ENCODE measurements around the gene RNU6-1.

RNU6-1 gene

GRCh38 chr15:67839929-67840748, at the start of gene RNU6-1:
Gene RNU6-1, minus strand, starts transcription at chr15:67840045.
- peak; percentile 91 to 92 for DNase-seq (ENCODE audit: low read depth in 2 of 2)

- no peak for DNase-seq (ENCODE audit: low read depth in 2 of 2)
Observed at GRCh38 chr15:67887776-67888175, 47.9 kb upstream of the RNU6-1 start.

GRCh38 chr15:67885861-67886260, 46.0 kb upstream of the RNU6-1 start:
- no peak for DNase-seq (ENCODE audit: low read depth in 2 of 2)

- DNase-seq (ENCODE audit: low read depth in 2 of 2), result no peak
Observed at GRCh38 chr15:67885175-67885523, 45.3 kb upstream of the RNU6-1 start.

- DNase-seq (ENCODE audit: low read depth in 2 of 2), result peak; percentile 35 to 52
Observed at GRCh38 chr15:67884514-67885174, 44.8 kb upstream of the RNU6-1 start.

GRCh38 chr15:67884009-67884408, 44.2 kb upstream of the RNU6-1 start:
- no peak for DNase-seq (ENCODE audit: low read depth in 2 of 2)

- DNase-seq (ENCODE audit: low read depth in 2 of 2), result no peak
Observed at GRCh38 chr15:67883234-67883773, 43.5 kb upstream of the RNU6-1 start.

- no peak for DNase-seq (ENCODE audit: low read depth in 2 of 2)
Observed at GRCh38 chr15:67882487-67883233, 42.8 kb upstream of the RNU6-1 start.

GRCh38 chr15:67880651-67881182, 40.9 kb upstream of the RNU6-1 start:
- DNase-seq (ENCODE audit: low read depth in 2 of 2), result no peak

- no peak for DNase-seq (ENCODE audit: low read depth in 2 of 2)
Observed at GRCh38 chr15:67879440-67880129, 39.7 kb upstream of the RNU6-1 start.

- no peak for DNase-seq (ENCODE audit: low read depth in 2 of 2)
Observed at GRCh38 chr15:67878712-67879206, 38.9 kb upstream of the RNU6-1 start.

GRCh38 chr15:67873777-67874176, 33.9 kb upstream of the RNU6-1 start:
- DNase-seq (ENCODE audit: low read depth in 2 of 2), result no peak

- DNase-seq (ENCODE audit: low read depth in 2 of 2), result no peak
Observed at GRCh38 chr15:67870868-67871408, 31.1 kb upstream of the RNU6-1 start.

GRCh38 chr15:67869701-67870100, 29.9 kb upstream of the RNU6-1 start:
- no peak for DNase-seq (ENCODE audit: low read depth in 2 of 2)

- no peak for DNase-seq (ENCODE audit: low read depth in 2 of 2)
Observed at GRCh38 chr15:67865766-67866165, 25.9 kb upstream of the RNU6-1 start.

GRCh38 chr15:67865331-67865730, 25.5 kb upstream of the RNU6-1 start:
- DNase-seq (ENCODE audit: low read depth in 2 of 2), result no peak

- peak; percentile 56 to 58 for DNase-seq (ENCODE audit: low read depth in 2 of 2)
Observed at GRCh38 chr15:67863442-67863987, 23.7 kb upstream of the RNU6-1 start.

GRCh38 chr15:67862750-67863441, 23.1 kb upstream of the RNU6-1 start:
- DNase-seq (ENCODE audit: low read depth in 2 of 2), result no peak

GRCh38 chr15:67861983-67862382, 22.1 kb upstream of the RNU6-1 start:
- DNase-seq (ENCODE audit: low read depth in 2 of 2), result no peak

GRCh38 chr15:67859331-67859946, 19.6 kb upstream of the RNU6-1 start:
- no peak for DNase-seq (ENCODE audit: low read depth in 2 of 2)

Data from stimulated activated CD4-positive, alpha-beta T cell treated with anti-CD3 and anti-CD28 coated beads, Interleukin-12 subunit alpha, Interleukin-12 subunit beta, amount 100 ng/mL, for 24 hours (primary cell).